ENCODE results near the gene CD52.
A peak's percentile ranks its signal among the peaks of the same experiment; 100 is the strongest.

GRCh38 chr1:26353976-26354820 is 36.4 kb downstream of the CD52 start, which contains the start of gene CRYBG2:
- TF ChIP-seq, protein P1, sequence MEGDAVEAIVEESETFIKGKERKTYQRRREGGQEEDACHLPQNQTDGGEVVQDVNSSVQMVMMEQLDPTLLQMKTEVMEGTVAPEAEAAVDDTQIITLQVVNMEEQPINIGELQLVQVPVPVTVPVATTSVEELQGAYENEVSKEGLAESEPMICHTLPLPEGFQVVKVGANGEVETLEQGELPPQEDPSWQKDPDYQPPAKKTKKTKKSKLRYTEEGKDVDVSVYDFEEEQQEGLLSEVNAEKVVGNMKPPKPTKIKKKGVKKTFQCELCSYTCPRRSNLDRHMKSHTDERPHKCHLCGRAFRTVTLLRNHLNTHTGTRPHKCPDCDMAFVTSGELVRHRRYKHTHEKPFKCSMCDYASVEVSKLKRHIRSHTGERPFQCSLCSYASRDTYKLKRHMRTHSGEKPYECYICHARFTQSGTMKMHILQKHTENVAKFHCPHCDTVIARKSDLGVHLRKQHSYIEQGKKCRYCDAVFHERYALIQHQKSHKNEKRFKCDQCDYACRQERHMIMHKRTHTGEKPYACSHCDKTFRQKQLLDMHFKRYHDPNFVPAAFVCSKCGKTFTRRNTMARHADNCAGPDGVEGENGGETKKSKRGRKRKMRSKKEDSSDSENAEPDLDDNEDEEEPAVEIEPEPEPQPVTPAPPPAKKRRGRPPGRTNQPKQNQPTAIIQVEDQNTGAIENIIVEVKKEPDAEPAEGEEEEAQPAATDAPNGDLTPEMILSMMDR (IDR thresholded peaks at IDR 0.05), result no peak
- peak in 2 of 4 donors; percentile 18 to 55 for TF ChIP-seq POLR2A (IDR thresholded peaks at IDR 0.05)
